ENCODE measurements around the gene ABL1. TPM values are rescaled to one million over a fixed set of nuclear protein-coding genes. Genes with fewer than 3 reads are reported as not detected.
"Not testable (repeated sequence)": the region's sequence is repeated elsewhere in the genome, so short reads cannot be mapped to it uniquely, and the experiment has no call there.

Gene ABL1
- polyA plus RNA-seq (2013, experiment 1 of 2; ENCODE audit: insufficient read length) = 109 TPM
- polyA plus RNA-seq (2013, experiment 2 of 2; ENCODE audit: insufficient read length) = 106 TPM

DNA sequence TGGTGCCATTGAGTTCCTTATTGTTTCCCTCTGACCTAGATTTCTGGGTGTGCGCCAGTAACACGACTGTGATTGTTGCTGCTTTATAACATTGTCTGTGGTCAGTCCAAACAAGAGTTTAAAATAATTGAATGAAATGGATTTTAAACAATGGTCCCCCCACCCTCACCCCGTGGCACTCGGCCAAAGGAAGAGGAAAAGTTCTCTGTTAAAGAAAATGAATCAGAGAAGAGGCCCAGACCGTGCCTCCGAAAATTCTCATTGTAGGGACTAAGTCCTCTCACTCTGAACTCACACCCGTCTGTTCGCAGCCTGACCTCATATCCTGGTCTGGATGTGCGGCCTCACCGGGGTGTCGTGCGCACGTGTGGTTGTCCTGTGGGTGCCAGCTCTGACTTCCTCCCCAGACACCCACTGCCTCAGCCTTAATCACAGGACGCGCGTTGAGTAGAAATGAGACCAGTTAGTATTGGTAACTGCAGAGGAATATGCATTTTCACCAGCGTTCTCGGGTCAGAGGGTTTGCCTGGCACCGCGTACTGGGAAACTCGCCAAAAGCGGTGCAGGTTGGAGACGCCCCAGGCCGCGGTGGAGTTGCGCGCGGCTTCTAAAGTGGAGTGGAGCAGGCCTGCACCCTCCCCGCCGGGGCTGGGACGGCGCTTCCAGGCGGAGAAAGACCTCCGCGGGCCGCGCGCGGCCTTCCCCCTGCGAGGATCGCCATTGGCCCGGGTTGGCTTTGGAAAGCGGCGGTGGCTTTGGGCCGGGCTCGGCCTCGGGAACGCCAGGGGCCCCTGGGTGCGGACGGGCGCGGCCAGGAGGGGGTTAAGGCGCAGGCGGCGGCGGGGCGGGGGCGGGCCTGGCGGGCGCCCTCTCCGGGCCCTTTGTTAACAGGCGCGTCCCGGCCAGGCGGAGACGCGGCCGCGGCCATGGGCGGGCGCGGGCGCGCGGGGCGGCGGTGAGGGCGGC lies at the start of gene ABL1:
TSS of gene ABL1 (plus strand) at position 884 of the 966 bp plus-strand sequence. CDS start 193 bp downstream, outside the sequence.
- peak; percentile 75 for DNase-seq

DNA sequence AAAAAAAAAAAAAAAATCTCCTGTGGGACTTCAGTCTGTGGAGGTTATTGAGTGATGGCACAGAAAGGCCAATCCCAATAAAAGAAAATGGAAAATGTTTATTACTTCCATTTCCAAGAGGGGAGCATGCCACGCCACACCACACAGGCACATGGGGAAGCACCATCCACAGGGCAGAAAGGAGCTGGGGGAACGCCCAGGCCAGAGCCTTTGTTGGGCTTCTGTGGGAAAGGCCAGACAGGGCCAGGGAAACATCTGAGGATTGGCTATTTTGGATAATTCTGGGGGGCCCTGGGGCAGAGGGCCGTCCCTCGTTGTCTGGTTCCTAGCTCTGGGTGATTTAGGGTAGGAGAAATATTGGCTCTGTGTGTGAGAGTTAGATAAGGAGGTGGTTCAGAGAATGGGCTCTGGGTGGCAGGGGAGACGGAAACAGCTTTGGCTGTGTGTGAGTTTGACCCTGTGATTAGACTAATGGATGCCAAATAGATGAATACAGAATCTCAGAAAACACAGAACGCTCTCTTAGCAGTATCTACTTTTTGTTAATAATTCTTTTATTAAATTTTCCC lies 49.0 kb upstream of the ABL1 start:
- no peak for DNase-seq

DNA sequence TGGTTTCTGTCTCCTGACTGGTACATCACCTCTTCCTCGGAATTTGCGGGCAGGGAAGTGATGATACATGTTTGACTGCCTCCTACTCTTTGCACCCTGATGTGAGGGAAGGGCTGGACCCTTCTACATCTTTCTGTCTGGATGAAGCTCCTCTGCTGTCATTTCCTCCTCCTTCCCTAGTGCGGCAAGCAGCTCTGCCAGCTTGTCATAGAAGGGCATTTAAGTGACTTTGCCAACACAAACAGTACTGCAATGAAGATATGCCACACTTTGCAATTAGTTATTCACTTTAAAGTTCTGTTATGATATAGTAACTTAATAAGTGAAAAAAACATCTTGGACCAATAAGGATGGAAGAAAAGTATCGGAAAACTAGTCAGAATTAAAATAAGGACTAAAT lies 48.5 kb upstream of the ABL1 start:
- no peak for DNase-seq

DNA sequence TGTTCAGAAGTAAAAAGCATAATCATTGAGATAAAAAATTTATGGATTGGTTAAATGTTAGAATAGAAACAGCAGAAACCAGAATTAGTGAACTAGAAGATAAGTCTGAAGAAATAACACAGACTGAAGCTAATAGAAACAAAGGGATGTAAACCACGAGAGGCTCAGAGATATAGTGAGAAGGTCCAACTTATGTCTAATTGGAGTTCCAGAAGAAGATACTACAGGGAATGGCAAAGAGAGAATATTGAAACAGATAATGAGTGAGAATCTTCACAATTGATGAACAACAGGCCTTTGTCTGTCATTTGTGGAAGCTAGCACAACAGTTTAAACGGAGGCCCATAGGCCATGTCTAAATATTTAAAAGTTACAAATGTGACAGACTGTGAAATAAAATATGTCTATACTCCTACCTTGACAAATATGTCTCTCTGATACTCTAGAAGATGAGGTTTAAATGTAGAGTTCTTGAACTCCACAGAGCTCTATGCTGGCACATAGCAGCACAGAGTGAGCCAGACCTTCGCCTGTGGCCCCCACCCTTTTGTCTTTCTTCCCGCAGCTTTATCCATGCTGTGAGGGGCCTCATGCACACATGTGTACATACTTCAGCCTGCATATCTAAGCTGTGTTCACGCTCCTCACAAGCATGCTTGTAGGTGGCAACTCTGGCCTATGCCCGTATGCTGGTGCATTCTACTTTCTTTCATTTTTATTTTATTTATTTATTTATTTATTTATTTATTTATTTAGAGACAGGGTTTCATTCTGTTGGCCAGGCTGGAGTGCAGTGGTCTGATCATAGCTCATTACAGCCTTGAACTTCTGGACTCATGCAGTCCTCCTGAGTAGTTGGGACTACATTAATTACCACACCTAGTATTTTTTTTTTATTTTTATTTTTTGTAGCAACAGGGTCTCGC lies 45.0 kb upstream of the ABL1 start:
- DNase-seq = no peak

DNA sequence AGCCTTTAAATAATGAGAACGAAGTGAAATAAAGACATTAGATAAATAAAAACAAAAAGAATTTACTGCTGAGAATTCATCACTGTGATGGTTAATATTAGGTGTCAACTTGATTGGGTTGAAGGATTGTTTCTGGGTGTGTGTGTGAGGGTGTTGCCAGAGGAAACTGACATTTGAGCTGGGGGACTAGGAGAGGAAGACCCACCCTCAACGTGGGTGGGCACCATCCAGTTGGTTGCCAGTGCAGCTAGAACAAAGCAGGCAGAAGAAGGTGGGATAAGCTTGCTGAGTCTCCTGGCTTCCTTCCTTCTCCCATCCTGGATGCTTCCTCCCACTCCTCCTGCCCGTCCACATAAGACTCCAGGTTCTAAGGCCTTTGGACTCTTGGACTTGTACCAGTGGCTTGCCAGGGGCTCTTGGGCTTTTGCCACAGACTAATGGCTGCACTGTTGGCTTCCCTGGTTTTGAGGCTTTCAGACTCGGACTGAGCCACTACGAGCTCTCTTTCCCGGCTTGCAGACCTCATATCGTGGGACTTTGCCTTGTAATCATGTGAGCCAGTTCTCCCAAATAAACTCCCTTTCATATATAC lies 43.7 kb upstream of the ABL1 start:
- no peak for DNase-seq

DNA sequence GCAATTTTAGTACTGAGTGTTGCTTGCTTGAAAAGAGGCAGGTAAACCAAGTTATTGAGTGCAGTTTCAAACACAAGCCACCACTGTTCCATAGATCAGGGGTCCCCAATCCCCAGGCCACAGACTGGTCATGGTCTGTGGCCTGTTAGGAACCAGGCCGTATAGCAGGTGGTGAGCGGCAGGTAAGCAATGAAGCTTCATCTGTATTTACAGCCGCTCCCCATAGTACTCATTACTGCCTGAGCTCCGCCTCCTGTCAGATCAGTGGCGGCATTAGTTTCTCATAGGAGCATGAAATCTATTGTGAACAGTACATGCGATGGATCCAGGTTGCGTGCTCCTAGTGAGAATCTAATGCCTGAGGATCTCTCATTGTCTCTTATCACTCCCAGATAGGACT lies 41.5 kb upstream of the ABL1 start:
- DNase-seq = no peak

DNA sequence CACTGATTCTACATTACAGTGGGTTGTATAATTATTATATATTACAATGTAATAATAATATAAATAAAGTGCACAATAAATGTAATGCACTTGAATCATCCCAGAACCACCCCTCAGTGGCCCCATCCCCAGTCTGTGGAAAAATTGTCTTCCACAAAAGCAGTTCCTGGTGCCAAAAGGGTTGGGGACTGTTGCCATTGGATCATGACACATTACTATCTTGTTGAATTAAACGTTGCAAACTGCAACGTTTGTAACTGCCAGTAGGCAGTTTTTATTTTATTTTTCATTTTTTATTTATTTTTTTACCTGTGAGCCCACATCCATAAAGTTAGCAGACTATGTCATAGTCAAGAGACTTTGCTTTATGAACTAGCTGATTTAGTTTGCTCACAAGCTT lies 41.0 kb upstream of the ABL1 start:
- DNase-seq = not testable (repeated sequence)

DNA sequence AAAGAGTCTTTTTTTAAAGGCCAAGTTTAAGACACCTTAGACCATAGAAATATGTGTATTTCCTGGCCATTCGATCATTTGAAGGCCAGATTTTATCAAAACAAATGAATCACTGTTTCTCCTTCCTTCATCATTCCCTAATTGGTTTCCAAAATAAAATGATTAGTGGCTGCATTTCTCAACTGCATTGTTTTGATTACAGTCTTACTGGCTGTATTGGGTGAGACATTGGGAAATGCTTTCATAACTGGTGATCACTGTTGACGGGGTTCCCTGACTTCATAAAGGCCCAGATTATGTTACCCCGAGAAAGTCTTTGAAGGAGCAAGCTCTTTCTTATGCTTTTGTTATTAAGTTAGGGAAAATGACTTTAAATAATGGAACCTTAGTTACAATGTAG lies 40.6 kb upstream of the ABL1 start:
- DNase-seq = peak; percentile 27

DNA sequence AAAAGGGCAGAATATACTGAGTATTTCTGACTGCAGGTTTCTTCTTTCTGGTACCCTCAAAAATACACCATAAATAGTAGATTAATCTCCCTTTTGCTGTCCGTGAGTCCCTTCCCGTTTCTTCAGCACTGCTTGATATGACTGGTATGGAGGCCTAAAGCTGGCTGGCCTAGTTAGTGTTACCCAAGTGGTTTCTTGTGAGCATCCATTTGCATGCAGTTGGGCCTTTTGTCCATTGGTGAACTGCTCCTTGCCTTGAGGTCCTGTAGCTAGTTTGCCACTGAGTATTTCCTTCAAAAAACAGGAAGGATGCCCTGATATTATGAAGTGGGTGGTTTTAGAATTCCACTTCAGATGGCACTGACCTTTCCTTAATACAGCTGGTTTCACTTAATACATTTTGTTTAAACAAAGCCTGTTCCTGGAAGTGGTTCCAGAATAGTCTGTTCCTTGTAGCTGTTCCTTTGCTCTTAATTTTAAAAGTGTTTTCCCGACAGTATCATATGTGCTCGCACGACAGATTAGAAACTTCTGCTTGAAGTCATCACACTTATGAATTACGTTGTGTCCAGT lies 40.0 kb upstream of the ABL1 start:
- DNase-seq = no peak

DNA sequence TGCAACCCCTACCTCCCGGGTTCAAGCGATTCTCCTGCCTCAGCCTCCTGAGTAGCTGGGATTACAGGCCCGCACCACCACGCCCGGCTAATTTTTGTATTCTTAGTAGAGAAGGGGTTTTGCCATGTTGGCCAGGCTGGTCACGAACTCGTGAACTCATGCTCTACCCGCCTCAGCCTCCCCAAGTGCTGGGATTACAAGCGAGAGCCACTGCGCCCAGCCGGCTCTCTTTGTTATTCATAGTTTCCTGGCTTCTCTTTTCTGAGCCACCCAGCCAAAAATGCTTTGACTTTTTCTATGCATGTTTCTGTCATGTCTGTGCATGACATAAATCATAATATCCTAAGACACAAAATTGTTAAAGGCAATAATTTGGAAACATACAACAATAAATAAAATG lies 31.9 kb upstream of the ABL1 start:
- DNase-seq = not testable (repeated sequence)

DNA sequence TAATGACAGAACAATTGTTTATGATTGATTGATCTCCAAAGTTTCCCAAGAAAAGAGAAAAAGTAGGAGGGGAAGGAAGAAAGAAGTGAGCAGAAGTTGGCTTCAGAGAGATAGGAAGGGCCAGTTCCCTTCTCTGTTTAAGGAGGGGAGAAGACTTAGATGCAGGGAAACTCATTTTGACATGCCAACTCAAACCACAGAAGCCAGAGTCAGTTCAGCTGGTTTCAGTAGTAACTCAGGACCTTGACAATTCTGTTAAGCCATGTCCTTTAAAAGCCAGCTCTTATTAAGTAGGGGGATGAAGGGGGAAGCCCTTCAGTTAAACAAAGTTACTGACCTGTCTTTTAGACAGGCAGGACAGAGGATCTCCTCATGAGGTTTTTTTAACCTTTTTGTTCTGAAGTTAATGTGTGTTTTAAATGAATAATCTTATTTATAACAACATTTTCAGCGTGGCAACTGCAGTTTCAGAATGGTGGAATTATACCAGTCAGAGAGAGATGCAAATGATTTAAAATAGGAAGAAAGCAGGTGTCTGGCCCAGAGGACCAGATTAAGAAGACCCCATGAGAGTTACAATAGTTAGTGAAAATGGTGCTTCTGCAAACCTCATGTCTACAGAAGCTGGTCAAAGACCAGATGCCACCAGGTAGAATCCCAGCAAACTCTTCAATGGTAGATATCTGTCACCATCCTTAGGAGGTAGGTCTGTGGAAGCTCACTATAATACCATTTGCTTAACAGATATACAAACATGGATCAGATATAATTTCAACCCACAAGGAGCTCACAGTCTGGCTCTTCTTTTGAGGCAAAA lies 29.3 kb upstream of the ABL1 start:
- DNase-seq = no peak

DNA sequence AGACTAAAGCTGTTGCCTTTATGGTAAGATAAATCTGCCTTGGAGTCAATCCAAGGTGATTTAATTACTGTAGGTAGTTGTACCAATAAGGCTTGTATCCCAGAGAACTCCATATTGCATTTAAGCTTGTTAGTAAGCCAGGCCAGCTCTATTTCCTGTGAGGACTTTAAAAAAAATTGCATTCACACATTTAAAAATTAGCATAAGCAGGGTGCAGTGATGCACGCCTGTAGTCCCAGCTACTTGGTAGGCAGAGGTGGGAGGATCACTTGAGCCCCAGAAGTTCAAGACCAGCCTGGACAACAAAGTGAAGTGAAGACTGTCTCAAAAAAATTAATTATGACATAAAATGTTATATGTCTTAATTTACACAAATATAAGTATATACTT lies 28.7 kb upstream of the ABL1 start:
- DNase-seq = no peak

DNA sequence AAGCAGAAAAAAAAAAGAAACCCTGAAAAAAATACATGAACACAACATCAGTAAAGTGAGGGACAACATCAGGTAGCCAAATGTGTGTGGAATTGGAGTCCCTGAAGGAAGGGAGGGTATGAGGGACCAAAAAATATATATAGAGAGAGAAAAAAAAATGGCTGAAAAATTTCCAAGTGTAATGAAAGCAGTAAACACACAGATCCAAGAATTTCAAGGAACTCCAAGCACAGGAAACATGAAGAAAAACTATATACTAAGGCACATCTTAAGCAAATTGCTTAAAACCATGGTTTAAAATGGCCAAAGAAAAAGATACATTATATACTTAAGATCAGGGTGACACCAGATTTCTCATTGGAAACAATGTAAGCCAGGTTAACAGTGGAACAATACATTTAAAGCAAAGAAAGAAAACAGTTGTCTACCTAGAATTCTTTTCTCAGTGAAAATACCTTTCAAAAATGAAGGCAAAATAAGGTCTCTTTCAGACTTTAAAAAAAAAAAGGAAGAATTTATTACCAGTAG lies 24.4 kb upstream of the ABL1 start:
- no peak for DNase-seq

DNA sequence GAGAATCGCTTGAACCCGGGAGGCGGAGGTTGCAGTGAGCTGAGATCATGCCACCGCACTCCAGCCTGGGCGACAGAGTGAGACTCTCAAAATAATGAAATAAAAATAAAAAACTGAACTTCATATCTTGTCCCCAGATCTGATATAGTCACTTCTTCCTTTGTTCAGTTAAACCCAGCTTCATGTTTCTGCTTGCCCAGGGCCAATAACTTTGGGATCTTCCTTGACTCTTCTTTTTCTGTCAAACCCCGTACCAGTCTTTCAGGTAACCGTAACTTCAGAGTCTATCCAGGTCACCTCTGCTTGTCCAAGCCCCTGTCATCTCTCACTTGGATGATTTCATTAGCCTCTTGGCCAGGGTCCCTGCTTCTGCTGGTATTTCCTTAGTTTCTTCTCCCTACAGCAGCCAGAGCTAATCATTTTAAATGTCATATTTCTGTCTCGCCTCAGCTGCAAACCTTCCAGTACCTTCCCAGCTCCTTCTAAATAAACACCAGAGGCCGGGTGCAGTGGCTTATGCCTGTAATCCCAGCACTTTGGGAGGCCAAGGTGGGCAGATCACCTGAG lies 19.7 kb upstream of the ABL1 start:
- DNase-seq = no peak

DNA sequence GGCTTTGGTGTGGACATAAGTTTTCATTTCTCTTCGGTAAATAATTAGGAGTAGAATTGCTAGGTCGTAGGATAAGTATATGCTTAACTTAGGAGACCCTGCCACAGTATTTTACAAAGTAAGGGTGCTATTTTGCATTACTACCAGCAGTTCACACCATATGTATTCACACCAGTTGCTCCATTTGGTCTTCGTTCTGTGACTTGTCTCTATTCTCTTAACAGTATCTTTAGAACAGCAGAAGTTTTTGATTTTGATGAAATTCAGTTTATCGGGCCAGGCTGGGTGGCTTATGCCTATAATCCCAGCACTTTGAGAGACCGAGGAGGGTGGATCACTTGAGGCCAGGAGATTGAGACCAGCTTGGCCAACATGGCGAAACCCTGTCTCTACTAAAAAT lies 17.1 kb upstream of the ABL1 start:
- DNase-seq = no peak

DNA sequence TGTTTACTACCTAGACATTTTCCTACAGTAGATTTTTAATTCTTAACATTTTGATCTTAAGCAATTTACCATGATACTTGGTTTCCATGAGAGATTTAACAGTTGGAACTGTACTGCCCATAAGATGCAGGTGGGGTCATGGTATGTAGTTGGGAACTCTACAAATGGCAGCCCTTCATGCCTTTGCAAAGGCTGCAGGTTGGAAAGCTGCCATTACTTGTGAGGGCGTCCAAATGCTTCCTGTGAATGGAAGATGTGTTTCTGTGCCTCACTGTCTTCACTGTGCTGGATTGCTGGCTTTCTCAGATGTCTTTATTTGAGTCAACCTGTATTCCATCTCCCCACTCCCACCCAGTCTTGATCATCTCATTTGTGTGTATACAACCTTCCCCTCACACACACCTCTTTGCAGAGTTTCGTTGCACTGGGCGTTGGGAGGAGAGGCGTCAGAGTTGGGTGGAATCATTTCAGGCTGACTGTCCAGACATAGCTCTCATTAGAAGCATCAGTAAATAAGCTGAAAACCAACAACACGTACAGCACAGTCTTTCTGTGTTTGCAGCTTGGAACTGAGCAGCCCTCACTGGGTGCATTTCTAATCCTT lies 14.8 kb upstream of the ABL1 start:
- DNase-seq = no peak

DNA sequence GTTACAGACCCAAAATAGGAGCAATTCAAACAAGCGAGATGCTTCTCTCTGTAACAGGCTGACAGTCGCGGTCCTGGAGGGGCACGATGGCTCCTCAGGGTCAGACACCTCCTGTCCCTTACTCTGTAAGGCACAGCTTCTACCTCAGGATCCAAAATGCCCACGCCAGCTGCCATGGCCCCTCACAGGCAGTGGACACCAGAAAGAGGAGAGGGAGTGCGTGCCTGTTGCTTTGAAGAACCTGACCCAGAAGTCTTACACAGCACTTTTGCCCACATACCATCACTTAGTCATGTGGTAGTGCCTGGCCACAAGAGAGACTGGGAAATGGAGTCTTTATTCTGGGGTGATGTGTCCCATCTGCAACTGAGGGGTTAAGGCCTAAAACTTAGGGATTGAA lies 11.6 kb upstream of the ABL1 start:
- peak; percentile 47 for DNase-seq

DNA sequence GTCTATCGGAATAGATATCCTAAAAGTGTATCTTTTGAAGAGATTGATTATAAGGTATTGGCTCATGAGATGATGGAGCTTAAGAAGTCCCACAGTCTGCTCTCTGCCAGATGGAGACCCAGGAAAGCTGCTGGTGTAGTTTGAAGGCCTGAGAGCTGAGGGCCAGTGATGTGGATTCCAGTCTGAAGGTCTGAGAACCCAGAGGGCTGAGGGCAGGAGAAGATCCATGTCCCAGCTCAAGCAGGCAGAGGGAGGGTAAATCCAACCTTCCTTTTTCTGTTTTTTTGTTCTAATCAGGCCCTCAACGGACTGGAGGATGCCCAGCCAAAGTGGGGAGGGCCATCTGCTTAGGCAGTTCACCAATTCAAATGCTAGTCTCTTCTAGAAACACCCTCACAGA lies 11.0 kb upstream of the ABL1 start:
- DNase-seq = no peak

DNA sequence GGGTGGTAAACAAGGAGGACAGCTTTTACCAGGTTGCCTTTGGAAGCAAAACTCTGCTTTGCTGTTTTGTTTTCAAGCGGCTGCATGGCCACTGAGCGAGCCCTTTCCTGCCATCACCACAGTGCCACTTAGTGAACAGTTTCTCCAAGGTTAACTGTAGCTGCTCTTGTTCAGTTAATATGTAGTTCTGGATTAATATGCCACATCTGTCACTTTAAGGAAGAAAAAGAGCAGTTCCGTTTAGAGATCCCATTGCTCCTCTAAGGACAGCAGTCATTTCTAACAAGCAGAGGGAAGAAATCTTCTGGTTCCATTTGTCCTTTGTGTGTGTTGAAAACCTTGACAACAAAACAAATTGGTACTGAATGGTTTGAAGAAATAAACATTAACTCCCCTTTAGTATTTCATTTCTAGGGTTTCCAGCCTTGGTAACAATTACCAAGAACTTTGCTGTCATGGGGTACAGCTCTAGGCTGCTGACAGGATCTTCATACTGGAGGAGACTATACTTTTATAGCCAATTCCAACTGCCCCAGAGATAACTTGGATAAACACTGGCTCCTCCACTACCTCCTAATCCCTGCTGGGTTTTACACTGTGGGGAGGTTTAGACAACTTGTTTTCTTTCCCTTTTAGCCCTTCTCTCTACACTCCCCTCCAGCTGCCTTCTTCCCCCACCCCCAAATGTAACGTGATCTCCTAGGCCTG lies 10.3 kb upstream of the ABL1 start:
- DNase-seq = peak; percentile 80

DNA sequence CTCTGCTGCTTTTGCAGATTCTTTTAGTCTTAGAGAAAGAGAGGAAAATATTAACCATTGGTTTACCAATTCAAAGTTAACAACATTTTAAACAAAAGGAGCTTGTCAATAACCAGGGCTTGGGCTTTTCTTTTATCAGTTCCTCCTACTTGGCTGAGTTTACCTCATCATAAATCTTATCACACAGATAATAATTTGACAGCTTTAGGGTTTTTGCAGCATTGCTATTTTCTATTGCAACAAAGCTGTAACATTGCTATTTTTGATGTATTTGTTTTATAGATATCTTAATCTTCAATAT lies 9.8 kb upstream of the ABL1 start:
- no peak for DNase-seq

Measured in fibroblast of skin of abdomen (primary cell).